DND-41 (cell line): Measurements from ENCODE around the gene ATG101.

ENCODE experiments used
- ATAC-seq: fragments of 200-7000 bp; cut with Tn5 transposase; 3 replicates; pipeline ENCODE4 v1.9.1; 2021; ENCODE audit warnings: low read depth; ENCODE audit not compliant: insufficient read depth
- DNase-seq: peaks from one replicate; pipeline ENCODE4 v3.0.0-alpha.2; 2020
- H2AFZ ChIP-seq: 2 replicates; pipeline ENCODE4 v1.6.0; 2012; ENCODE audit warnings: low read depth, low read length
- H3K27ac ChIP-seq: 2 replicates; pipeline ENCODE4 v1.5.1; 2012; ENCODE audit warnings: low read length, inconsistent platforms
- H3K27me3 ChIP-seq: fragments of 200-600 bp; sonication (generic); 2 replicates; pipeline ENCODE4 v1.6.0; 2012; ENCODE audit warnings: low read length, mild to moderate bottlenecking, inconsistent platforms; ENCODE audit not compliant: insufficient read depth, poor library complexity
- H3K36me3 ChIP-seq: 2 replicates; pipeline ENCODE4 v1.5.1; 2012; ENCODE audit warnings: low read length, inconsistent platforms; ENCODE audit not compliant: insufficient read depth
- H3K4me1 ChIP-seq: 2 replicates; pipeline ENCODE4 v1.5.1; 2012; ENCODE audit warnings: mild to moderate bottlenecking, low read length; ENCODE audit not compliant: insufficient read depth
- H3K4me2 ChIP-seq: 2 replicates; pipeline ENCODE4 v1.6.0; 2012; ENCODE audit warnings: mild to moderate bottlenecking, moderate library complexity, low read length, inconsistent platforms; ENCODE audit not compliant: insufficient read depth
- H3K4me3 ChIP-seq, 2 experiments: fragments of 200-600 bp in 1 of 2; shearing (Covaris generic) in 1 of 2; 2 replicates each; pipeline ENCODE4 v1.5.1; 2012 to 2016; ENCODE audit warnings: inconsistent platforms in 2 of 2, low read length in 2 of 2, mild to moderate bottlenecking in 2 of 2, low read depth in 1 of 2, moderate library complexity in 1 of 2
- H3K79me2 ChIP-seq: 2 replicates; pipeline ENCODE4 v1.6.0; 2012; ENCODE audit warnings: low read length, inconsistent platforms; ENCODE audit not compliant: insufficient read depth
- H3K9ac ChIP-seq: 2 replicates; pipeline ENCODE4 v1.6.0; 2012; ENCODE audit warnings: low read depth, mild to moderate bottlenecking, inconsistent platforms, low read length, moderate library complexity
- H3K9me3 ChIP-seq: 2 replicates; pipeline ENCODE4 v1.5.1; 2012; ENCODE audit warnings: low read length, moderate library complexity, mild to moderate bottlenecking, inconsistent platforms; ENCODE audit not compliant: insufficient read depth, severe bottlenecking
- H4K20me1 ChIP-seq: 2 replicates; pipeline ENCODE4 v1.6.0; 2012; ENCODE audit warnings: low read length; ENCODE audit not compliant: insufficient read depth
- EZH2 ChIP-seq: IDR thresholded peaks from 3 replicates; pipeline ENCODE4 v1.6.1; 2012; ENCODE audit warnings: borderline replicate concordance, low read depth, mild to moderate bottlenecking, moderate library complexity, low read length, inconsistent platforms; ENCODE audit not compliant: severe bottlenecking
- TF ChIP-seq, protein P1 (sequence below): IDR thresholded peaks from 2 replicates; pipeline ENCODE4 v1.5.1; 2012; ENCODE audit warnings: borderline replicate concordance, low read length, moderate library complexity, mild to moderate bottlenecking; ENCODE audit not compliant: poor library complexity, severe bottlenecking; ENCODE audit errors: extremely low read depth

The ATG101 gene

DNA sequence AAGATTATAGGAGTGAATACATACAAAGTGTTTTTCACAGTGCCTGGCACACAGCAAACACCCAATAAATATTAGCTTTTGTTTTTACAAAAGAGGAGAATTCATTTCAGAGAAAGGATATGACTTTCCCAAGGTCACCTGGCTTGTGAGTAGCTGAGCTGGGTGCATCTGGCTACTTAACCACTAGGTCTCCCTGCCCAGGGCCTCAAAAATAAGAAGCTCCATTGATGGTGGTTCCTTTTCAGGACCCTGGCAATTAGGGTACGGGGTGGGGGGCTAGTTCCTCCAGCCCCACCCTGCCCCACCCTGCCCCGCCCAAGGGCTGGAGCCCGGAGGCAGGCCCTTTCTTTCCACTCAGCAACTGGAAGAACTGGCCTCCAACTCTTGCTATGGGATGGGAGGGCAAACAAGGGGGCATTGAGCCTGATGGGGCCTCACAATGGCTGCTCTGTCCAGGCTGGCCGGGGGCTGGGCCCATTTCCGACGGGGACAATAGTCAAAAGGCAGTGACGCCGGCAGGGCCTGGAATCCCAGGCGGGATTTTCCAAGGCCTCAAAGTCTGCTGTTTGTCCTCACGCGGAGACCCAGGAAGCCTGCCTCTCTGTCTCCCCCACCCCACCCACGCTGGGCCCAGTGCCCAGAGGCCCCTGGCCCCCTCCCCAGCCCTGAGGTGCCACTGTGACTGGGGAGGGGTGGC is 8.2 kb upstream of the ATG101 start:
- no peak for DNase-seq
- Histone ChIP-seq H3K4me3 (no peak overlapping the region), H3K4me2 (no peak overlapping the region), H4K20me1 (no peaks in the 10 kb centered on the region; the same call in none of the 2 replicates), H3K27me3 (peaks cover 12% of the 10 kb centered on the region), H3K9me3 (no peaks in the 10 kb centered on the region), H3K4me1 (no peaks in the 10 kb centered on the region), H3K27ac (no peak overlapping the region), H2AFZ (no peak overlapping the region), H3K36me3 (no peaks in the 10 kb centered on the region), H3K9ac (no peak overlapping the region), H3K79me2 (no peaks in the 10 kb centered on the region)
- ATAC-seq = no peak
- TF ChIP-seq EZH2 = no peak
- TF ChIP-seq, protein P1, sequence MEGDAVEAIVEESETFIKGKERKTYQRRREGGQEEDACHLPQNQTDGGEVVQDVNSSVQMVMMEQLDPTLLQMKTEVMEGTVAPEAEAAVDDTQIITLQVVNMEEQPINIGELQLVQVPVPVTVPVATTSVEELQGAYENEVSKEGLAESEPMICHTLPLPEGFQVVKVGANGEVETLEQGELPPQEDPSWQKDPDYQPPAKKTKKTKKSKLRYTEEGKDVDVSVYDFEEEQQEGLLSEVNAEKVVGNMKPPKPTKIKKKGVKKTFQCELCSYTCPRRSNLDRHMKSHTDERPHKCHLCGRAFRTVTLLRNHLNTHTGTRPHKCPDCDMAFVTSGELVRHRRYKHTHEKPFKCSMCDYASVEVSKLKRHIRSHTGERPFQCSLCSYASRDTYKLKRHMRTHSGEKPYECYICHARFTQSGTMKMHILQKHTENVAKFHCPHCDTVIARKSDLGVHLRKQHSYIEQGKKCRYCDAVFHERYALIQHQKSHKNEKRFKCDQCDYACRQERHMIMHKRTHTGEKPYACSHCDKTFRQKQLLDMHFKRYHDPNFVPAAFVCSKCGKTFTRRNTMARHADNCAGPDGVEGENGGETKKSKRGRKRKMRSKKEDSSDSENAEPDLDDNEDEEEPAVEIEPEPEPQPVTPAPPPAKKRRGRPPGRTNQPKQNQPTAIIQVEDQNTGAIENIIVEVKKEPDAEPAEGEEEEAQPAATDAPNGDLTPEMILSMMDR = no peak

DNA sequence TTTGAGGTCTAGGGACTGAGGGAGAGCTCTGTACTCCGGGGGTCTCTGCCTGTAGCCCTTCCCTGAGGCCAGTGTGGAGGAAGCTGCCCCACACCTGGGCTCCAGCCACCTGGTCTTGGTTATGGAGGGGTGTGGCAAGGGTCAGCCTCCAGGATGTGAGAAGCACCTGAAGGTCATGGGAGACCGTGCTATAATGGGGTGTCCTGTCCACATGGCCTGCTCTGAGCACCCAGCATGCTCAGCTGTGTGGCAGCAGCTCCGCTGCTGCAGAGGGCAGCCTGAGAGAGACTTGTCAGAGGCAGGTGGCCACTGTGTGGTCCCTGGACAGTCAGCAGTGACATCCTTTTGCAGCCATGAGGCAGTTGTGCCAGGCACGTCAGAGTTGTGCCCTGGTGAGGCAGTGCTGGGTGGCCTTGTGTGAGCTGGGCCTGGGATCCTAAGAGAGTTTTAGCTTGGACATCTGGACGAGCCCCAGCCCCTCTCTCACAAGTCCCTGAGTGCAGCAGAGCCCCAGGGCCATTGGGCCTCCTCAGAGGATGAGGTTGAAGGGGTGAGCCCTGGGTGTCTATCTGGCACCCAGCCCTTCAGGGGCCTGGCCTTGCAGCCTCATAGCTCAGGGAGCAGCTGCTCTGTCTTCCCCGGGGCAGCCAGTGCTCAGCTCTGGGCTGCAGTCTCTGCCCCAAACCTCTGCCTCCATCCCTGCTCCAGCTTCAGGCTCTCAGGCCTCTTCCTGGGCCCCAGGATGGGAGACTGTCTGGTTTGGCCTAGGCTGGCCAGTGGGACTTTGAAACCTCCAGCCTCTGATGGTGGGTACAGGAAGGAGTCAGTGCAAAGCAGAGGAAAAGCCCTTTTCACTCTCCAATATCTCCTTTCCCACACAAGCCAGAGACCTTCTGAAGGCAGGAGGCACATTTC is 7.4 kb upstream of the ATG101 start:
- Histone ChIP-seq H3K79me2 (no peaks in the 10 kb centered on the region), H3K9ac (no peak overlapping the region), H3K4me2 (no peak overlapping the region), H3K27ac (no peak overlapping the region), H3K36me3 (no peaks in the 10 kb centered on the region), H2AFZ (no peak overlapping the region), H3K4me3 (no peak overlapping the region), H3K9me3 (no peaks in the 10 kb centered on the region), H3K4me1 (no peaks in the 10 kb centered on the region), H3K27me3 (peaks cover 5% of the 10 kb centered on the region), H4K20me1 (no peaks in the 10 kb centered on the region; the same call in none of the 2 replicates)
- DNase-seq (no peak), ATAC-seq (no peak)
- TF ChIP-seq, protein P1 = no peak
- no peak for TF ChIP-seq EZH2

DNA sequence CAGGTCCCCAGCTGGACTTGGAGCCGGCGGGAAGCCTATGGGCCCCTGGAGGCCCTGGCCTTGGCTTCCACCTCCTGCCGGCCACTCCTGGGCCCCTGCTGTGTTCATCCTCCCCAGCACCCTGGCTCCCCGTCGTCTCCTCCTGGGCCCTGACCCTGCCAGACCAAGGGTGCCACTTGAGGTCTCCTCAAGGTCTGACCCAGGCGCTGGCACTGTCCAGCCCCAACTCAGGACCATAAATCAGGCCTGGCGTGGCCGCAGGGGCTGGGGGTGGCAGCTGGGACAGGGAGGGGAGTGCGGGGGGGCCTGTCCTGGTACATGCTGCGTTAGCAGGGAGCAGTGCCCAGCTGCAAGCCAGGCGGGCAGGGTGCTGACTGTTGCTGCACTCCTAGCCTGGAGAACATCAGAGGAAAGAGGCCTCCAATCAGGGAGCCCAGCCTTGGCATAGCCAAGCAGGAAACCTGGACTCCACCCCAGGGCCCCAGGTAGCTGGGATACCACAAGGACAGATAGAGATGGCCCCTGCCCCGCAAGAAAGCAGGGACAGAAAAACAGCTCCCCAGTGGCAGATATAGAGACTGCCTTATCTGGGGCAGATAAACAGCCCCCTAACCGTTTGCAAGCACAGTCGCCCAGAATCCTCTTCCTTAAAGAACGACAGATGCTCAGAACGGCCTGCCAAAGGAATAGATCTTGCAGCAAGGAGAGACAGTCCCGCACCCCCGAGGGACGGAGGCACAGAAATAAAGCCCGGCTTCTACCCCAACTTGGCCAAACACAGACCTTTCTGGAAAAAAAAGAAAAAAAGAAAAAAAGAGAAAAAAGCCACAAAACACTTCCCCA is 6.5 kb upstream of the ATG101 start:
- no peak overlapping the region for H3K27ac ChIP-seq
- no peak overlapping the region for H2AFZ ChIP-seq
- no peak for ATAC-seq
- TF ChIP-seq EZH2 = no peak
- TF ChIP-seq, protein P1 = no peak
- DNase-seq = no peak
- H3K27me3 ChIP-seq = peaks cover 3% of the 10 kb centered on the region
- no peaks in the 10 kb centered on the region; the same call in none of the 2 replicates for H4K20me1 ChIP-seq
- no peak overlapping the region for H3K9ac ChIP-seq
- H3K36me3 ChIP-seq = no peaks in the 10 kb centered on the region
- H3K79me2 ChIP-seq = no peaks in the 10 kb centered on the region
- no peaks in the 10 kb centered on the region for H3K9me3 ChIP-seq
- no peak overlapping the region for H3K4me3 ChIP-seq
- no peaks in the 10 kb centered on the region for H3K4me1 ChIP-seq
- no peak overlapping the region for H3K4me2 ChIP-seq
